ENCODE data around the gene TIPARP. TPM values are rescaled to one million over a fixed set of nuclear protein-coding genes. Genes with fewer than 3 reads are reported as not detected.
"Not testable (repeated sequence)": the region's sequence is repeated elsewhere in the genome, so short reads cannot be mapped to it uniquely, and the experiment has no call there.

Gene TIPARP
- total and polyA plus RNA-seq, 4 donors: 4.4 to 13.6 (median 8.8) TPM

DNA sequence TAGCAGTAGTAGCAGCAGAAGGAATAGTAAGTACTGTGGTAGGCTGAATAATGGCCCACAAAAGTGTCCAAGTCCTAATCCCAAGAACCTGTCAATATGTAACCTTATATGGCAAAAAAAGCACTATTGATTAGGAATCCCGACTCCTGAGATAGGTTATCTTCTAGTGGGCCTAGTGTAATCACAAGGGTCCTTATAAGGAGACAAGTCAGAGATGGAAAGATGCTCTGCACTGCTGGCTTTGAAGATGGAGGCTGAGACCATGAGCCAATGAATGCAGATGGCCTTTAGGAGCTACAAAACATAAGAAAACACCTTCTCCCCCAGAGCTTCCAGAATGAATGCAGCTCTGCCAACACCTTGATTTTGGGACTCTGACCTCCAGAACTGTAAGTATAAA is 36.0 kb downstream of the TIPARP start:
- H3K4me3 ChIP-seq (ENCODE audit: low read depth in 1 of 3, low read length in 3 of 3): no peak overlapping the region
- TF ChIP-seq GABPA (IDR thresholded peaks at IDR 0.05 in 1 of 2, conservative IDR thresholded peaks at IDR 0.05 in 1 of 2) (no peak), JUND (IDR thresholded peaks at IDR 0.05) (no peak)
- TF ChIP-seq, protein P1, sequence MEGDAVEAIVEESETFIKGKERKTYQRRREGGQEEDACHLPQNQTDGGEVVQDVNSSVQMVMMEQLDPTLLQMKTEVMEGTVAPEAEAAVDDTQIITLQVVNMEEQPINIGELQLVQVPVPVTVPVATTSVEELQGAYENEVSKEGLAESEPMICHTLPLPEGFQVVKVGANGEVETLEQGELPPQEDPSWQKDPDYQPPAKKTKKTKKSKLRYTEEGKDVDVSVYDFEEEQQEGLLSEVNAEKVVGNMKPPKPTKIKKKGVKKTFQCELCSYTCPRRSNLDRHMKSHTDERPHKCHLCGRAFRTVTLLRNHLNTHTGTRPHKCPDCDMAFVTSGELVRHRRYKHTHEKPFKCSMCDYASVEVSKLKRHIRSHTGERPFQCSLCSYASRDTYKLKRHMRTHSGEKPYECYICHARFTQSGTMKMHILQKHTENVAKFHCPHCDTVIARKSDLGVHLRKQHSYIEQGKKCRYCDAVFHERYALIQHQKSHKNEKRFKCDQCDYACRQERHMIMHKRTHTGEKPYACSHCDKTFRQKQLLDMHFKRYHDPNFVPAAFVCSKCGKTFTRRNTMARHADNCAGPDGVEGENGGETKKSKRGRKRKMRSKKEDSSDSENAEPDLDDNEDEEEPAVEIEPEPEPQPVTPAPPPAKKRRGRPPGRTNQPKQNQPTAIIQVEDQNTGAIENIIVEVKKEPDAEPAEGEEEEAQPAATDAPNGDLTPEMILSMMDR (IDR thresholded peaks at IDR 0.05; ENCODE audit: low read depth, low read length, missing input control): no peak
- no peaks in the 10 kb centered on the region for H3K27me3 ChIP-seq (ENCODE audit: control insufficient read depth in 4 of 4, insufficient read depth in 4 of 4, low read length in 3 of 4)
- no peak for DNase-seq (ENCODE audit: low spot score)
- WGBS: 50% methylated on average over 1 of the region's 1 CpG
- H3K27ac ChIP-seq (ENCODE audit: low read depth in 1 of 2, low read length in 2 of 2): no peak overlapping the region
- no peak overlapping the region for H3K9ac ChIP-seq (ENCODE audit: low read depth in 1 of 2, low read length in 2 of 2)
- H3K4me1 ChIP-seq (ENCODE audit: control insufficient read depth in 4 of 4, insufficient read depth in 4 of 4, low read length in 3 of 4): peaks cover 0 to 8% (median 0%) of the 10 kb centered on the region in 4 donors
- peaks cover 0 to 25% (median 3%) of the 10 kb centered on the region in 4 donors for H3K36me3 ChIP-seq (ENCODE audit: control insufficient read depth in 4 of 4, insufficient read depth in 3 of 4, low read depth in 1 of 4, low read length in 3 of 4)
- no peaks in the 10 kb centered on the region for H3K9me3 ChIP-seq (ENCODE audit: control insufficient read depth in 4 of 4, low read length in 3 of 4)

DNA sequence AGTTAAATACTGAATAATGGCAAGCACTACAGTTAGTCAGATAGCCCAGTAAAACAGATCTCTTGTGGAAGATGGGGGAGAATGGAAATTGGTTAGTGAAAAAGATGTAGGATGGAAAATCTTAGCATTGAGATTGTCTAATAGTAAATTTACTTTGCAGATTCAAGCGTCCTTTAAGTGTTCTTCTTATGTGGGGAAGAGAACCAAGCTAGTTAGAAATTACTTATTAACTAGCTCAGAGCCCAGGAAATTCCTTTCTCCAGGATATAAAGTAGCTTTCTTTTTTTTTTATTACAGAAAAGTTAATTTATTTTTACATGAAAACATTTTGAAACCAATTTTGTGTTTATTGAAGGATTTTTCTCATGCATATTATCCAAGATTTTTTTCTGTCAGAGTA is 36.7 kb downstream of the TIPARP start:
- TF ChIP-seq JUND (IDR thresholded peaks at IDR 0.05): no peak
- TF ChIP-seq NR2F2 (IDR thresholded peaks at IDR 0.05): no peak
- TF ChIP-seq GABPA (IDR thresholded peaks at IDR 0.05 in 1 of 2, conservative IDR thresholded peaks at IDR 0.05 in 1 of 2): no peak
- TF ChIP-seq, protein P1 (IDR thresholded peaks at IDR 0.05; ENCODE audit: low read depth, low read length, missing input control): no peak
- no peak for TF ChIP-seq HNF4A (conservative IDR thresholded peaks at IDR 0.05)
- TF ChIP-seq RXRA (IDR thresholded peaks at IDR 0.05): no peak
- TF ChIP-seq RAD21 (IDR thresholded peaks at IDR 0.05): no peak
- no peak for TF ChIP-seq FOXA2 (IDR thresholded peaks at IDR 0.05)
- TF ChIP-seq SP1 (IDR thresholded peaks at IDR 0.05): no peak
- no peak for TF ChIP-seq FOXA1 (IDR thresholded peaks at IDR 0.05)
- TF ChIP-seq, protein P2, sequence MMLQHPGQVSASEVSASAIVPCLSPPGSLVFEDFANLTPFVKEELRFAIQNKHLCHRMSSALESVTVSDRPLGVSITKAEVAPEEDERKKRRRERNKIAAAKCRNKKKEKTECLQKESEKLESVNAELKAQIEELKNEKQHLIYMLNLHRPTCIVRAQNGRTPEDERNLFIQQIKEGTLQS (IDR thresholded peaks at IDR 0.05): no peak
- TF ChIP-seq, protein P3, sequence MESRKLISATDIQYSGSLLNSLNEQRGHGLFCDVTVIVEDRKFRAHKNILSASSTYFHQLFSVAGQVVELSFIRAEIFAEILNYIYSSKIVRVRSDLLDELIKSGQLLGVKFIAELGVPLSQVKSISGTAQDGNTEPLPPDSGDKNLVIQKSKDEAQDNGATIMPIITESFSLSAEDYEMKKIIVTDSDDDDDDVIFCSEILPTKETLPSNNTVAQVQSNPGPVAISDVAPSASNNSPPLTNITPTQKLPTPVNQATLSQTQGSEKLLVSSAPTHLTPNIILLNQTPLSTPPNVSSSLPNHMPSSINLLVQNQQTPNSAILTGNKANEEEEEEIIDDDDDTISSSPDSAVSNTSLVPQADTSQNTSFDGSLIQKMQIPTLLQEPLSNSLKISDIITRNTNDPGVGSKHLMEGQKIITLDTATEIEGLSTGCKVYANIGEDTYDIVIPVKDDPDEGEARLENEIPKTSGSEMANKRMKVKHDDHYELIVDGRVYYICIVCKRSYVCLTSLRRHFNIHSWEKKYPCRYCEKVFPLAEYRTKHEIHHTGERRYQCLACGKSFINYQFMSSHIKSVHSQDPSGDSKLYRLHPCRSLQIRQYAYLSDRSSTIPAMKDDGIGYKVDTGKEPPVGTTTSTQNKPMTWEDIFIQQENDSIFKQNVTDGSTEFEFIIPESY (IDR thresholded peaks at IDR 0.05): no peak
- TF ChIP-seq, protein P4, sequence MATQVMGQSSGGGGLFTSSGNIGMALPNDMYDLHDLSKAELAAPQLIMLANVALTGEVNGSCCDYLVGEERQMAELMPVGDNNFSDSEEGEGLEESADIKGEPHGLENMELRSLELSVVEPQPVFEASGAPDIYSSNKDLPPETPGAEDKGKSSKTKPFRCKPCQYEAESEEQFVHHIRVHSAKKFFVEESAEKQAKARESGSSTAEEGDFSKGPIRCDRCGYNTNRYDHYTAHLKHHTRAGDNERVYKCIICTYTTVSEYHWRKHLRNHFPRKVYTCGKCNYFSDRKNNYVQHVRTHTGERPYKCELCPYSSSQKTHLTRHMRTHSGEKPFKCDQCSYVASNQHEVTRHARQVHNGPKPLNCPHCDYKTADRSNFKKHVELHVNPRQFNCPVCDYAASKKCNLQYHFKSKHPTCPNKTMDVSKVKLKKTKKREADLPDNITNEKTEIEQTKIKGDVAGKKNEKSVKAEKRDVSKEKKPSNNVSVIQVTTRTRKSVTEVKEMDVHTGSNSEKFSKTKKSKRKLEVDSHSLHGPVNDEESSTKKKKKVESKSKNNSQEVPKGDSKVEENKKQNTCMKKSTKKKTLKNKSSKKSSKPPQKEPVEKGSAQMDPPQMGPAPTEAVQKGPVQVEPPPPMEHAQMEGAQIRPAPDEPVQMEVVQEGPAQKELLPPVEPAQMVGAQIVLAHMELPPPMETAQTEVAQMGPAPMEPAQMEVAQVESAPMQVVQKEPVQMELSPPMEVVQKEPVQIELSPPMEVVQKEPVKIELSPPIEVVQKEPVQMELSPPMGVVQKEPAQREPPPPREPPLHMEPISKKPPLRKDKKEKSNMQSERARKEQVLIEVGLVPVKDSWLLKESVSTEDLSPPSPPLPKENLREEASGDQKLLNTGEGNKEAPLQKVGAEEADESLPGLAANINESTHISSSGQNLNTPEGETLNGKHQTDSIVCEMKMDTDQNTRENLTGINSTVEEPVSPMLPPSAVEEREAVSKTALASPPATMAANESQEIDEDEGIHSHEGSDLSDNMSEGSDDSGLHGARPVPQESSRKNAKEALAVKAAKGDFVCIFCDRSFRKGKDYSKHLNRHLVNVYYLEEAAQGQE (IDR thresholded peaks at IDR 0.05): no peak
- no peak for TF ChIP-seq TAF1 (conservative IDR thresholded peaks at IDR 0.05)
- no peak for TF ChIP-seq HNF4G (IDR thresholded peaks at IDR 0.05)
- TF ChIP-seq, protein P5, sequence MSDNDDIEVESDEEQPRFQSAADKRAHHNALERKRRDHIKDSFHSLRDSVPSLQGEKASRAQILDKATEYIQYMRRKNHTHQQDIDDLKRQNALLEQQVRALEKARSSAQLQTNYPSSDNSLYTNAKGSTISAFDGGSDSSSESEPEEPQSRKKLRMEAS (IDR thresholded peaks at IDR 0.05): no peak
- Histone ChIP-seq H3K9ac (ENCODE audit: low read depth in 1 of 2, low read length in 2 of 2) (no peak overlapping the region), H3K27me3 (ENCODE audit: control insufficient read depth in 4 of 4, insufficient read depth in 4 of 4, low read length in 3 of 4) (no peaks in the 10 kb centered on the region), H3K4me3 (ENCODE audit: low read depth in 1 of 3, low read length in 3 of 3) (no peak overlapping the region), H3K9me3 (ENCODE audit: control insufficient read depth in 4 of 4, low read length in 3 of 4) (no peaks in the 10 kb centered on the region), H3K27ac (ENCODE audit: low read depth in 1 of 2, low read length in 2 of 2) (no peak overlapping the region), H3K36me3 (ENCODE audit: control insufficient read depth in 4 of 4, insufficient read depth in 3 of 4, low read depth in 1 of 4, low read length in 3 of 4) (peaks cover 0 to 21% (median 4%) of the 10 kb centered on the region in 4 donors), H3K4me1 (ENCODE audit: control insufficient read depth in 4 of 4, insufficient read depth in 4 of 4, low read length in 3 of 4) (peaks cover 0 to 3% (median 0%) of the 10 kb centered on the region in 4 donors)
- DNase-seq (ENCODE audit: low spot score): no peak
- 94% methylated on average over 1 of the region's 1 CpG for WGBS

DNA sequence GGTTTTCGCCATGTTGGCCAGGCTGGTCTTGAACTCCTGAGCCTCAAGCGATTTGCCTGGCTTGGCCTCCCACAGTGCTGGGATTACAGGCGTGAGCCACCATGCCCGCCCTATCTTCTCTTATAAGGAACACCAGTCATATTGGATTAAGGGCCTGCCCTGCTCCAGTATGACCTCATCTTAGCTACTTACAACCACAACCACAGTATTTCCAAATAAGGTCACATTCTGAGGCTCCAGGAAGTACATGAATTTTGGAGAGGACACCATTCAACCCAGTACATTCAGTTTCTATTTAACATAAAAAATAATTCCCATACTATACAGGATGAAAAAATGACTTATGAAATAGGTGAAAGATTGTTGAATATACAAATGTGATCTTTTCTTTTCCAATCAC is 37.6 kb downstream of the TIPARP start:
- H3K27me3 ChIP-seq (ENCODE audit: control insufficient read depth in 4 of 4, insufficient read depth in 4 of 4, low read length in 3 of 4); DNase-seq (ENCODE audit: low spot score); H3K9me3 ChIP-seq (ENCODE audit: control insufficient read depth in 4 of 4, low read length in 3 of 4); H3K9ac ChIP-seq (ENCODE audit: low read depth in 1 of 2, low read length in 2 of 2); H3K27ac ChIP-seq (ENCODE audit: low read depth in 1 of 2, low read length in 2 of 2); H3K4me1 ChIP-seq (ENCODE audit: control insufficient read depth in 4 of 4, insufficient read depth in 4 of 4, low read length in 3 of 4); H3K4me3 ChIP-seq (ENCODE audit: low read depth in 1 of 3, low read length in 3 of 3): not testable (repeated sequence)
- WGBS: 95% methylated on average over 4 of the region's 4 CpGs
- peaks cover 0 to 18% (median 4%) of the 10 kb centered on the region in 4 donors for H3K36me3 ChIP-seq (ENCODE audit: control insufficient read depth in 4 of 4, insufficient read depth in 3 of 4, low read depth in 1 of 4, low read length in 3 of 4)
